SK-N-SH (cell line): ENCODE data around the gene ARFGAP1. TPM values are rescaled to one million over a fixed set of nuclear protein-coding genes. Genes with fewer than 3 reads are reported as not detected.

Experiments
- CTCF ChIA-PET: fragments of 300-600, 350-600 bp; formaldehyde crosslinking; extraction: SDS; loops from one replicate; lab custom pipeline; 2021; lab: Yijun Ruan, JAX
- POLR2A ChIA-PET: fragments of 350-600 bp; sonication (Branson Sonifier 250); formaldehyde crosslinking; extraction: SDS; loops from one replicate; lab custom pipeline; 2020; ENCODE audit warnings: antibody characterized with exemption, inconsistent platforms; lab: Yijun Ruan, JAX
- DNase-seq: peaks from one replicate; pipeline ENCODE4 v3.0.0; 2012
- H2AFZ ChIP-seq: fragments of 200-600 bp; sonication (generic); 2 replicates; pipeline ENCODE4 v1.8.1; 2016; ENCODE audit warnings: antibody characterized with exemption, mild to moderate bottlenecking, low read depth
- H3F3A ChIP-seq: fragments of 200-600 bp; sonication (generic); replicated peaks from 2 replicates; pipeline ENCODE3; 2016; ENCODE audit warnings: antibody characterized with exemption, mild to moderate bottlenecking; ENCODE audit not compliant: insufficient read depth
- H3K27ac ChIP-seq, 2 experiments: fragments of 200-500 bp in 1 of 2; fragments of 200-600 bp in 1 of 2; sonication (Bioruptor generic) in 1 of 2; sonication (generic), shearing (Covaris generic) in 1 of 2; 2 replicates each; pipeline versions ENCODE4 v1.5.1 to v1.6.1; 2014 to 2016; ENCODE audit warnings: low read depth in 2 of 2, inconsistent platforms in 1 of 2, low read length in 1 of 2, mild to moderate bottlenecking in 1 of 2, mixed read lengths in 1 of 2
- H3K27me3 ChIP-seq: fragments of 200-600 bp; sonication (generic), shearing (Covaris generic); 2 replicates; pipeline ENCODE4 v1.6.1; 2016; ENCODE audit warnings: mixed run types; ENCODE audit not compliant: insufficient read depth
- H3K36me3 ChIP-seq, 2 experiments: fragments of 200-500 bp in 1 of 2; fragments of 200-600 bp in 1 of 2; sonication (Bioruptor generic) in 1 of 2; sonication (generic) in 1 of 2; replicated peaks in 1 of 2; 2 replicates each; pipeline versions ENCODE3 to v1.5.1; 2014 to 2016; ENCODE audit warnings: low read length in 1 of 2, mild to moderate bottlenecking in 1 of 2; ENCODE audit not compliant: insufficient read depth in 2 of 2, control insufficient read depth in 1 of 2
- H3K4me1 ChIP-seq, 2 experiments: fragments of 200-500 bp in 1 of 2; fragments of 200-600 bp in 1 of 2; sonication (Bioruptor generic) in 1 of 2; sonication (generic), shearing (Covaris generic) in 1 of 2; 2 replicates each; pipeline versions ENCODE4 v1.5.1 to v1.6.1; 2014 to 2016; ENCODE audit warnings: low read depth in 1 of 2, low read length in 1 of 2, mixed run types in 1 of 2; ENCODE audit not compliant: insufficient read depth in 2 of 2, control insufficient read depth in 1 of 2
- H3K4me2 ChIP-seq: fragments of 200-600 bp; sonication (generic), shearing (Covaris generic); 2 replicates; pipeline ENCODE4 v1.6.1; 2017; ENCODE audit warnings: mixed run types
- H3K4me3 ChIP-seq, 2 experiments: fragments of 200-500 bp in 1 of 2; fragments of 200-600 bp in 1 of 2; sonication (Bioruptor generic) in 1 of 2; sonication (generic), shearing (Covaris generic) in 1 of 2; 2 replicates each; pipeline versions ENCODE4 v1.5.1 to v1.8.1; 2014 to 2016; ENCODE audit warnings: low read depth in 2 of 2, inconsistent platforms in 1 of 2, low read length in 1 of 2, mild to moderate bottlenecking in 1 of 2, mixed read lengths in 1 of 2, moderate library complexity in 1 of 2
- H3K79me2 ChIP-seq: fragments of 200-600 bp; sonication (generic); 2 replicates; pipeline ENCODE4 v1.8.1; 2017; ENCODE audit warnings: mild to moderate bottlenecking; ENCODE audit not compliant: insufficient read depth
- H3K9ac ChIP-seq: fragments of 200-600 bp; sonication (generic); 2 replicates; pipeline ENCODE4 v1.6.1; 2017; ENCODE audit warnings: mixed run types
- H3K9me2 ChIP-seq: fragments of 200-600 bp; sonication (generic); 2 replicates; pipeline ENCODE4 v1.6.1; 2017; ENCODE audit warnings: mixed run types
- H3K9me3 ChIP-seq: fragments of 200-600 bp; sonication (generic); 2 replicates; pipeline ENCODE4 v1.6.1; 2017; ENCODE audit warnings: mixed run types, mild to moderate bottlenecking, moderate library complexity
- H4K20me1 ChIP-seq: fragments of 200-600 bp; sonication (generic); 2 replicates; pipeline ENCODE4 v1.6.1; 2017; ENCODE audit warnings: mild to moderate bottlenecking, mixed run types; ENCODE audit not compliant: insufficient read depth
- GABPA ChIP-seq: IDR thresholded peaks from 2 replicates; pipeline ENCODE4 v1.4.0; 2012; ENCODE audit warnings: low read depth, mild to moderate bottlenecking
- IRF3 ChIP-seq: fragments of 150-350 bp; IDR thresholded peaks from 2 replicates; pipeline ENCODE4 v1.6.1; 2016; ENCODE audit warnings: mild to moderate bottlenecking, low read depth, low read length
- JUND ChIP-seq: IDR thresholded peaks from 2 replicates; pipeline ENCODE4 v1.4.0; 2012
- MXI1 ChIP-seq: IDR thresholded peaks from 2 replicates; pipeline ENCODE4 v1.6.1; 2012; ENCODE audit warnings: mild to moderate bottlenecking, low read depth, low read length, improper control_type of control experiment
- RAD21 ChIP-seq: IDR thresholded peaks from 2 replicates; pipeline ENCODE4 v1.6.1; 2012; ENCODE audit warnings: mild to moderate bottlenecking, low read length
- REST ChIP-seq: IDR thresholded peaks from 2 replicates; pipeline ENCODE4 v1.6.1; 2012; ENCODE audit warnings: mild to moderate bottlenecking, low read depth, low read length, moderate library complexity
- RXRA ChIP-seq: IDR thresholded peaks from 2 replicates; pipeline ENCODE4 v1.4.0; 2012; ENCODE audit warnings: low read depth, mild to moderate bottlenecking, borderline replicate concordance
- TAF1 ChIP-seq: IDR thresholded peaks from 2 replicates; pipeline ENCODE4 v1.6.1; 2012; ENCODE audit warnings: low read depth, mild to moderate bottlenecking, low read length, moderate library complexity, borderline replicate concordance
- TCF12 ChIP-seq: IDR thresholded peaks from 2 replicates; pipeline ENCODE4 v1.4.0; 2012
- USF2 ChIP-seq: fragments of 150-350 bp; IDR thresholded peaks from 2 replicates; pipeline ENCODE4 v1.6.1; 2017; ENCODE audit warnings: antibody characterized with exemption, low read length, low read depth, borderline replicate concordance
- WGBS: methylation state at CpG from one replicate; pipeline ENCODE4 v1.1.6; 2017; ENCODE audit warnings: low lambda C conversion rate; 5-methylcytosine and 5-hydroxymethylcytosine counted together
- polyA plus RNA-seq, 3 experiments: library from polyadenylated mRNA; depleted of rRNA; stranded (reverse); fragments of >200 nt; gene quantifications; 2 replicates each; pipeline ENCODE4 v1.2.3, GENCODE V29; 2012
- TF ChIP-seq, protein P1 (sequence below): IDR thresholded peaks from 2 replicates; pipeline ENCODE4 v1.4.0; 2012; ENCODE audit warnings: low read depth
- TF ChIP-seq, protein P2 (sequence below): fragments of 200-600 bp; sonication (generic); IDR thresholded peaks from 2 replicates; pipeline ENCODE4 v1.6.1; 2017; ENCODE audit warnings: antibody characterized with exemption, mild to moderate bottlenecking, moderate library complexity

The ARFGAP1 gene
- polyA plus RNA-seq, 1 of the 3 experiments (the other 2 are of a cell fraction) = 72.7 TPM

DNA sequence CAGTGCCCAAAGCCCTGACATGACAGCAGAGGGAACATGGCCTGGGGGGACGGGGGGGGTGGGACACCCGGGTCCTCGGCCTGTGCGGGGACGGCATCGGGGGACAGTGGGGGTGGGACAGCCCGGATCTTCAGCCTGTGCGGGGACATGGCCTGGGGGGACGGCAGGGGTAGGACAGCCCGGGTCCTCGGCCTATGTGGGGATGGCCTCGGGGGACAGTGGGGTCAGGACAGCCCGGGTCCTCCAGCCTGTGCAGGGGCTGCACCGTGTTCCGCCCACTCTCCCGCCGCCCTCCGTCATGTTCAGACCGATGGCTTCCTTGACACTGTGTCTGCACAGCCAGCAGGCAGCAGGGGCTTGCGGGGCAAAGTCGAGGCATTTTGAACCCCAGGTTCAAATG is 29.9 kb upstream of the ARFGAP1 start (continued):
- no peak for TF ChIP-seq RAD21
- TF ChIP-seq, protein P1, sequence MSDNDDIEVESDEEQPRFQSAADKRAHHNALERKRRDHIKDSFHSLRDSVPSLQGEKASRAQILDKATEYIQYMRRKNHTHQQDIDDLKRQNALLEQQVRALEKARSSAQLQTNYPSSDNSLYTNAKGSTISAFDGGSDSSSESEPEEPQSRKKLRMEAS = no peak
- no peak for TF ChIP-seq TCF12
- TF ChIP-seq GABPA = no peak
- TF ChIP-seq MXI1 = no peak

DNA sequence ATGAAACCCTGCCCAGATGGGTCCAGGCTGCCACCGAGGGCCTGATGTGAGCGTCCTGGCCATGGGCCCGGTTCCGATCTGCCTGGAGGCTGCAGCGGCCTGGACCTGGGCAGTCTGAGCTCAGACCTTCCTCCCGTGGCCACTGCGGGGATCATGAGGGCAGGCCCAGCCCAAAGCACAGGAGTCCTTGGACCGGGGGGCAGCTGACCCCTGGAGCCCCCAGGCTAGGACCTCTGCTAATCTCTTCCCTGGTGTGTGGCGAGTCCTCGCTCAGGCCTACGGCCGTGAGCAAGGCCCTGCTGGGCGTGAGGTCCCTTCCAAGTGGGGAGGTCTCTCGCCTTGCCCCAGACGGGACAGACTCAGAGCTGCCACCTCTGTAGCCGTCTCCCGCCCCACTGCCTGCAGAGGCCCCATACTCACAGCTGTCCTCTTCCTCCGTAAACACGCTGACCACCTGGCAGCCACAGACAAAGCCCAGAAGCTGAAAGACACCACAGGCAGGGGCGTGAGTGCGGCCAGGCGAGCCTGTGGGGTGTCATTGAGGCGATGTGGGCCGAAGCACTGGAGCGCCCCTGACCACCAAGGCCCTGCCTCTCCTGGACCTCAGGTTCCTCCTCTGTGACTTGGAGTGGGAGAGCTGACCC is 28.9 kb upstream of the ARFGAP1 start:
- CTCF ChIA-PET = interaction anchor here (1.2 to 15.6 kb wide), 3 partner anchors 19 to 138 kb away, joined by 3 to 168 read pairs (median 5); no protein-coding TSS in a partner anchor
- Histone ChIP-seq H3K9ac (no peak overlapping the region), H3K4me1 (peaks cover 0 to 8% of the 10 kb centered on the region in 2 experiments; a peak in 1 of 4 replicates), H4K20me1 (no peaks in the 10 kb centered on the region), H3K27me3 (no peaks in the 10 kb centered on the region; the same call in 1 of the 2 replicates), H2AFZ (no peak overlapping the region), H3K4me3 (no peak overlapping the region), H3K4me2 (no peak overlapping the region), H3K27ac (no peak overlapping the region), H3K9me2 (no peaks in the 10 kb centered on the region), H3K36me3 (no peaks in the 10 kb centered on the region), H3F3A (no peaks in the 10 kb centered on the region), H3K79me2 (no peaks in the 10 kb centered on the region), H3K9me3 (no peaks in the 10 kb centered on the region)
- POLR2A ChIA-PET = no interaction called here
- WGBS = 80% methylated on average over 9 of the region's 25 CpGs
- TF ChIP-seq JUND = no peak
- DNase-seq = no peak

DNA sequence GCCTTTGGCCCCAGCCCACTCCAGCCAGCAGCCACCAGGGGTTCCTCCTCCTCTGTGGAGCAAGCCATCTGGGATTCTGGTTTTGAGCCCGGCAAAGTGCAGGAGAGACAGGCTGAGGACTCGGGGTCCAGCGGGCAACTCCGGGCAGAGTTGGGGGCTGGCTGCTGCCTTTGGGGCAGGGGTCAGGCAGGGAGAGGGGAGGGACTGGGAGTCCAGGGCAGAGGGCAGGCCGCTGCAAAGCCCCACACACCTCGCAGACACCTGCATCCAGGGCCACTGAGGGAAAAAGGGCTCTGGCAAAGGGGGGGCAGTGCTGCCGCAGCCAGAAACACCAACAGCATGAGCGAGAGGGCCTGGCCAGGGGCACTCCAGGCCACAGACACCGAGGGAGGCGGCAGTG is 28.1 kb upstream of the ARFGAP1 start:
- DNase-seq = no peak
- Histone ChIP-seq H3K27me3 (peaks cover 4% of the 10 kb centered on the region; the same call in 1 of the 2 replicates), H3K79me2 (no peaks in the 10 kb centered on the region), H3K27ac (no peak overlapping the region), H3K36me3 (no peaks in the 10 kb centered on the region), H3K9ac (no peak overlapping the region), H3K4me1 (peaks cover 0 to 6% of the 10 kb centered on the region in 2 experiments; a peak in 1 of 4 replicates), H3F3A (no peaks in the 10 kb centered on the region), H4K20me1 (no peaks in the 10 kb centered on the region), H3K4me3 (no peak overlapping the region), H3K9me2 (no peaks in the 10 kb centered on the region), H3K4me2 (no peak overlapping the region), H3K9me3 (no peaks in the 10 kb centered on the region), H2AFZ (no peak overlapping the region)
- ChIA-PET POLR2A (no interaction called here), CTCF (interaction anchor here (1.2 to 15.6 kb wide), 2 partner anchors 20 to 65 kb away, joined by 3 to 168 read pairs; no protein-coding TSS in a partner anchor)
- WGBS = 69% methylated on average over 10 of the region's 10 CpGs
- TF ChIP-seq RXRA (no peak), TAF1 (no peak), IRF3 (no peak), USF2 (no peak), REST (no peak)
- TF ChIP-seq, protein P2, sequence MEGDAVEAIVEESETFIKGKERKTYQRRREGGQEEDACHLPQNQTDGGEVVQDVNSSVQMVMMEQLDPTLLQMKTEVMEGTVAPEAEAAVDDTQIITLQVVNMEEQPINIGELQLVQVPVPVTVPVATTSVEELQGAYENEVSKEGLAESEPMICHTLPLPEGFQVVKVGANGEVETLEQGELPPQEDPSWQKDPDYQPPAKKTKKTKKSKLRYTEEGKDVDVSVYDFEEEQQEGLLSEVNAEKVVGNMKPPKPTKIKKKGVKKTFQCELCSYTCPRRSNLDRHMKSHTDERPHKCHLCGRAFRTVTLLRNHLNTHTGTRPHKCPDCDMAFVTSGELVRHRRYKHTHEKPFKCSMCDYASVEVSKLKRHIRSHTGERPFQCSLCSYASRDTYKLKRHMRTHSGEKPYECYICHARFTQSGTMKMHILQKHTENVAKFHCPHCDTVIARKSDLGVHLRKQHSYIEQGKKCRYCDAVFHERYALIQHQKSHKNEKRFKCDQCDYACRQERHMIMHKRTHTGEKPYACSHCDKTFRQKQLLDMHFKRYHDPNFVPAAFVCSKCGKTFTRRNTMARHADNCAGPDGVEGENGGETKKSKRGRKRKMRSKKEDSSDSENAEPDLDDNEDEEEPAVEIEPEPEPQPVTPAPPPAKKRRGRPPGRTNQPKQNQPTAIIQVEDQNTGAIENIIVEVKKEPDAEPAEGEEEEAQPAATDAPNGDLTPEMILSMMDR = no peak
